ENCODE data around the gene DDIT3. TPM values are rescaled to one million over a fixed set of nuclear protein-coding genes. Genes with fewer than 3 reads are reported as not detected.

The DDIT3 gene
- total and polyA plus RNA-seq, 2 of the 13 experiments (the other 11 are each of a cell fraction or from before 2014, with no cell fraction given) = 27.5 to 48.7 TPM

- TF ChIP-seq, protein P1, sequence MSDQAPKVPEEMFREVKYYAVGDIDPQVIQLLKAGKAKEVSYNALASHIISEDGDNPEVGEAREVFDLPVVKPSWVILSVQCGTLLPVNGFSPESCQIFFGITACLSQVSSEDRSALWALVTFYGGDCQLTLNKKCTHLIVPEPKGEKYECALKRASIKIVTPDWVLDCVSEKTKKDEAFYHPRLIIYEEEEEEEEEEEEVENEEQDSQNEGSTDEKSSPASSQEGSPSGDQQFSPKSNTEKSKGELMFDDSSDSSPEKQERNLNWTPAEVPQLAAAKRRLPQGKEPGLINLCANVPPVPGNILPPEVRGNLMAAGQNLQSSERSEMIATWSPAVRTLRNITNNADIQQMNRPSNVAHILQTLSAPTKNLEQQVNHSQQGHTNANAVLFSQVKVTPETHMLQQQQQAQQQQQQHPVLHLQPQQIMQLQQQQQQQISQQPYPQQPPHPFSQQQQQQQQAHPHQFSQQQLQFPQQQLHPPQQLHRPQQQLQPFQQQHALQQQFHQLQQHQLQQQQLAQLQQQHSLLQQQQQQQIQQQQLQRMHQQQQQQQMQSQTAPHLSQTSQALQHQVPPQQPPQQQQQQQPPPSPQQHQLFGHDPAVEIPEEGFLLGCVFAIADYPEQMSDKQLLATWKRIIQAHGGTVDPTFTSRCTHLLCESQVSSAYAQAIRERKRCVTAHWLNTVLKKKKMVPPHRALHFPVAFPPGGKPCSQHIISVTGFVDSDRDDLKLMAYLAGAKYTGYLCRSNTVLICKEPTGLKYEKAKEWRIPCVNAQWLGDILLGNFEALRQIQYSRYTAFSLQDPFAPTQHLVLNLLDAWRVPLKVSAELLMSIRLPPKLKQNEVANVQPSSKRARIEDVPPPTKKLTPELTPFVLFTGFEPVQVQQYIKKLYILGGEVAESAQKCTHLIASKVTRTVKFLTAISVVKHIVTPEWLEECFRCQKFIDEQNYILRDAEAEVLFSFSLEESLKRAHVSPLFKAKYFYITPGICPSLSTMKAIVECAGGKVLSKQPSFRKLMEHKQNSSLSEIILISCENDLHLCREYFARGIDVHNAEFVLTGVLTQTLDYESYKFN (CRISPR knock-in tag; conservative IDR thresholded peaks at IDR 0.05) = 0 out of 2 replicates have a peak, but pooled peaks have one; percentile 22
- no peak for TF ChIP-seq ADNP (CRISPR knock-in tag; IDR thresholded peaks at IDR 0.05)
- no peak for TF ChIP-seq ZNF678 (CRISPR knock-in tag; IDR thresholded peaks at IDR 0.05)
- no peak for TF ChIP-seq ZNF629 (CRISPR knock-in tag; conservative IDR thresholded peaks at IDR 0.05)
- no peak for TF ChIP-seq MXD3 (CRISPR knock-in tag; IDR thresholded peaks at IDR 0.05)
- TF ChIP-seq TCF7 (IDR thresholded peaks at IDR 0.05; ENCODE audit: low read depth) = peak; percentile 55
- no peak for TF ChIP-seq ZNF597 (CRISPR knock-in tag; IDR thresholded peaks at IDR 0.05)
- TF ChIP-seq, protein P2, sequence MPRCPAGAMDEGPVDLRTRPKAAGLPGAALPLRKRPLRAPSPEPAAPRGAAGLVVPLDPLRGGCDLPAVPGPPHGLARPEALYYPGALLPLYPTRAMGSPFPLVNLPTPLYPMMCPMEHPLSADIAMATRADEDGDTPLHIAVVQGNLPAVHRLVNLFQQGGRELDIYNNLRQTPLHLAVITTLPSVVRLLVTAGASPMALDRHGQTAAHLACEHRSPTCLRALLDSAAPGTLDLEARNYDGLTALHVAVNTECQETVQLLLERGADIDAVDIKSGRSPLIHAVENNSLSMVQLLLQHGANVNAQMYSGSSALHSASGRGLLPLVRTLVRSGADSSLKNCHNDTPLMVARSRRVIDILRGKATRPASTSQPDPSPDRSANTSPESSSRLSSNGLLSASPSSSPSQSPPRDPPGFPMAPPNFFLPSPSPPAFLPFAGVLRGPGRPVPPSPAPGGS (CRISPR knock-in tag; IDR thresholded peaks at IDR 0.05) = no peak
- TF ChIP-seq, protein P3, sequence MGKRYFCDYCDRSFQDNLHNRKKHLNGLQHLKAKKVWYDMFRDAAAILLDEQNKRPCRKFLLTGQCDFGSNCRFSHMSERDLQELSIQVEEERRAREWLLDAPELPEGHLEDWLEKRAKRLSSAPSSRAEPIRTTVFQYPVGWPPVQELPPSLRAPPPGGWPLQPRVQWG (CRISPR knock-in tag; IDR thresholded peaks at IDR 0.05; ENCODE audit: borderline replicate concordance, low read depth) = no peak
Measured at GRCh38 chr12:57496822-57497221, 23.5 kb downstream of the DDIT3 start (continued).

All from HepG2 (cell line).